Vagina (tissue), 2 donors: Measurements from ENCODE around the gene P2RY12.

Experiments
- CTCF ChIP-seq, 3 experiments: fragments of 450-650 bp in 2 of 3; fragments of 200-600 bp in 1 of 3; sonication (generic) in 1 of 3; IDR thresholded peaks; one replicate each; pipeline ENCODE4 v1.5.1; 2017 to 2019; ENCODE audit warnings: antibody characterized with exemption in 3 of 3, mild to moderate bottlenecking in 2 of 3, moderate library complexity in 2 of 3
- POLR2A ChIP-seq, 2 donors: fragments of 450-650 bp; IDR thresholded peaks; one replicate each; pipeline ENCODE4 v1.6.1; 2017; ENCODE audit warnings: antibody characterized with exemption in 2 of 2, mild to moderate bottlenecking in 2 of 2, moderate library complexity in 2 of 2
- POLR2AphosphoS5 ChIP-seq, 2 donors: sonication (generic); formaldehyde crosslinking; IDR thresholded peaks; one replicate each; pipeline ENCODE4 v1.9.0; 2017; ENCODE audit warnings: antibody characterized with exemption in 2 of 2, mild to moderate bottlenecking in 2 of 2, low read depth in 1 of 2; ENCODE audit not compliant: insufficient read depth in 1 of 2

DNA sequence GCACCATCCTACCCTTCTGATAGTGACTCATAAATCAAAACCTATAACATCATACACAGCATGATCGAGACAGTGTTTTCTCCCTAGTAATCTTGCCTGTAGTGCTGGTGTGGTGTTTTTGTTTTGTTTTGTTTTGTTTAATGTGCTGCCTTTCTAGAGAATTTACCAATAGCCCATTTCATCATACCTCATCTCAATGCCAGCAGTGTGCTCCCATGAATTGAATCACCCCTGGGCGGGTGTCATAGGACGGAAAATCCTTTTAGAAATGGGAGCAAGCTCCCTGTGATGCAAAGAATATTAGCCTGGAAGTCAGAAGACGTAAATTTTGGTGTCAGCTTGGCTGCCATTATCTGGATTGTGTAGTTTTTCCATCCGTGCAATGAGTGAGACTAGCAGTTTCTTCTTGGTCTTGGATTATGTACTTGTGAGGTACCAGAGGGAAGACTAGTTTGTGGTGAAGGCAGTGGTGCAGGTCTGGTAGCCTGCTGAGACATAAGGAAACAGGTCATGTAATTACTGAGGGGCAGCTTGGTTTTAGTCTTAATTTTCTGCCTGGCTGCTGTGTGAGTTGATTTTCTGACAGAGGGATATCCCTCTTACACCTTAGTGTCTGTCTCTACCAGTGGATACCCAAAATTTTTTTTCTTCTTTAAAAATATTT, 46.4 kb upstream of the P2RY12 start:
- TF ChIP-seq POLR2A (IDR thresholded peaks at IDR 0.05) (no peak), CTCF (IDR thresholded peaks at IDR 0.05) (no peak), POLR2AphosphoS5 (IDR thresholded peaks at IDR 0.05; ENCODE audit: insufficient read depth in 1 of 2, low read depth in 1 of 2) (no peak)
